Natural killer cell (primary cell): ENCODE results near the gene CH25H. TPM values are rescaled to one million over a fixed set of nuclear protein-coding genes. Genes with fewer than 3 reads are reported as not detected.

ENCODE experiments used
- ATAC-seq, 3 donors: fragments of 150-1000 bp in 2 of 3; fragments of 200-7000 bp in 1 of 3; cut with Tn5 transposase; 1 replicate in 1 of 3; 2 replicates in 2 of 3; pipeline ENCODE4 v1.10.0; 2021; ENCODE audit warnings: mild to moderate bottlenecking in 2 of 3, moderate library complexity in 2 of 3
- DNase-seq, 2 donors: peaks; one replicate each; pipeline versions ENCODE4 v3.0.0 to v3.0.0-alpha.2; 2013 to 2021; ENCODE audit warnings: mixed read lengths in 1 of 2
- H3K27ac ChIP-seq: one replicate; pipeline ENCODE4 v1.5.1; 2013; ENCODE audit warnings: mild to moderate bottlenecking, low read length
- H3K27me3 ChIP-seq: one replicate; pipeline ENCODE4 v1.6.1; 2013; ENCODE audit warnings: low read length; ENCODE audit not compliant: control insufficient read depth, insufficient read depth
- H3K36me3 ChIP-seq: one replicate; pipeline ENCODE4 v1.6.1; 2013; ENCODE audit warnings: low read length; ENCODE audit not compliant: control insufficient read depth, insufficient read depth
- H3K4me1 ChIP-seq: one replicate; pipeline ENCODE4 v1.6.1; 2013; ENCODE audit warnings: low read length; ENCODE audit not compliant: control insufficient read depth, insufficient read depth
- H3K4me3 ChIP-seq: one replicate; pipeline ENCODE4 v1.5.1; 2013; ENCODE audit warnings: low read length
- H3K9me3 ChIP-seq: one replicate; pipeline ENCODE4 v1.6.1; 2013; ENCODE audit warnings: low read length; ENCODE audit not compliant: control insufficient read depth, insufficient read depth
- H3K27ac Mint-ChIP-seq, 2 donors: one replicate each; pipeline ENCODE4 v1.8.0; 2022; ENCODE audit warnings: mild to moderate bottlenecking in 2 of 2, mixed read lengths in 2 of 2, moderate library complexity in 1 of 2
- H3K27me3 Mint-ChIP-seq, 2 donors: one replicate each; pipeline ENCODE4 v1.8.0; 2022; ENCODE audit warnings: low read depth in 2 of 2, mixed read lengths in 2 of 2
- H3K36me3 Mint-ChIP-seq: one replicate; pipeline ENCODE4 v1.8.0; 2022; ENCODE audit warnings: mixed read lengths
- H3K4me1 Mint-ChIP-seq, 2 donors: one replicate each; pipeline ENCODE4 v1.8.0; 2022; ENCODE audit warnings: mixed read lengths in 2 of 2
- H3K4me3 Mint-ChIP-seq: one replicate; pipeline ENCODE4 v1.8.0; 2022; ENCODE audit warnings: mild to moderate bottlenecking, moderate library complexity, mixed read lengths
- H3K9me3 Mint-ChIP-seq, 2 donors: one replicate each; pipeline ENCODE4 v1.8.0; 2022; ENCODE audit warnings: mixed read lengths in 2 of 2
- WGBS: methylation state at CpG from one replicate; pipeline ENCODE4 v1.1.7; 2013; ENCODE audit warnings: missing lambda C conversion rate; ENCODE audit not compliant: insufficient coverage; 5-methylcytosine and 5-hydroxymethylcytosine counted together
- intact Hi-C: fragments of 100-400 bp; cut with micrococcal nuclease; formaldehyde crosslinking; loops from one replicate; pipeline ENCODE4 v1.14.2; 2022
- total RNA-seq, 4 donors: library from RNA; stranded (reverse); fragments of 120-200 nt in 1 of 4; gene quantifications; one replicate each; pipeline versions ENCODE4 v1.2.3 to v1.2.4, GENCODE V29; 2013 to 2022
- TF ChIP-seq, protein P1 (sequence below): fragments of 200-600 bp; IDR thresholded peaks from one replicate; pipeline ENCODE4 v1.8.0; 2022; ENCODE audit warnings: antibody characterized with exemption

The CH25H gene
- total RNA-seq, 3 donors from 2014 or later (not counting 1 experiment from before 2014, with no cell fraction given) = 0.20 TPM; not detected in 2

DNA sequence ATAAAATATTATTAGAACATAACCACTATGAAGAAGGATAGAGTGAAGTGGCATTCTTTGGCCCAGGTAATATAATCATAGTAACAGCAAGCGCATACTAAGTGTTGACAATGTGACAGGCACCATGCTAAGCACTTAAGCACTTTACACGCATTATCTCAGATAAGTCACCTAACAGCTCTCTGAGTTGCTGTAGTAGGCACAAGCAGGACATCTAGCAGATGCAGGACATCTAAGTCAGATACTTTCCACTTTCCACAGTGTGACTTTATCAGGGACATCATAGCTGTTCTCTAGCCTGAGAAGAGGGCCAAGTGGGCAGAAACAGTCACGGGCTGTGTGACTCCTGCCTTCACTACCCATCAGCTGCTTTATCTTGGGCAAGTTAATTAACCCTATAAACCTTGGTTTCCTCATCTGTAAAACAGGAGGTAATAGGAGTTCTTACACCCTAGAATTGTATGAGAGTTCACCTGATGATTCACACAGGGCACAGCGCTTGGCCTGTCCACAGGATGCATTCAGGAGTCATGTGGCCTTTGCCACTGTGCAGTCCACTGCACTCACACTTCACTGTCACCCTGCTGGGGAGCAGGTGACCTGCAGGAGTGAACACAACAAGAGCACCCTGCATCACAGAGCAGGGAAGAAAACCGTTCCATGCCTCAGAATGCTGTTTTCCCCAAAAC is 32.0 kb upstream of the CH25H start:
- H3K27me3 Mint-ChIP-seq = no peaks in the 10 kb centered on the region
- ATAC-seq (no peak), DNase-seq (no peak)
- peaks cover 6% of the 10 kb centered on the region for H3K4me1 ChIP-seq
- no peaks in the 10 kb centered on the region for H3K9me3 ChIP-seq
- H3K9me3 Mint-ChIP-seq = no peaks in the 10 kb centered on the region
- no peak overlapping the region for H3K27ac ChIP-seq
- H3K27me3 ChIP-seq = no peaks in the 10 kb centered on the region
- peaks cover 11% of the 10 kb centered on the region for H3K36me3 ChIP-seq
- no peak overlapping the region for H3K4me3 ChIP-seq
- TF ChIP-seq, protein P1, sequence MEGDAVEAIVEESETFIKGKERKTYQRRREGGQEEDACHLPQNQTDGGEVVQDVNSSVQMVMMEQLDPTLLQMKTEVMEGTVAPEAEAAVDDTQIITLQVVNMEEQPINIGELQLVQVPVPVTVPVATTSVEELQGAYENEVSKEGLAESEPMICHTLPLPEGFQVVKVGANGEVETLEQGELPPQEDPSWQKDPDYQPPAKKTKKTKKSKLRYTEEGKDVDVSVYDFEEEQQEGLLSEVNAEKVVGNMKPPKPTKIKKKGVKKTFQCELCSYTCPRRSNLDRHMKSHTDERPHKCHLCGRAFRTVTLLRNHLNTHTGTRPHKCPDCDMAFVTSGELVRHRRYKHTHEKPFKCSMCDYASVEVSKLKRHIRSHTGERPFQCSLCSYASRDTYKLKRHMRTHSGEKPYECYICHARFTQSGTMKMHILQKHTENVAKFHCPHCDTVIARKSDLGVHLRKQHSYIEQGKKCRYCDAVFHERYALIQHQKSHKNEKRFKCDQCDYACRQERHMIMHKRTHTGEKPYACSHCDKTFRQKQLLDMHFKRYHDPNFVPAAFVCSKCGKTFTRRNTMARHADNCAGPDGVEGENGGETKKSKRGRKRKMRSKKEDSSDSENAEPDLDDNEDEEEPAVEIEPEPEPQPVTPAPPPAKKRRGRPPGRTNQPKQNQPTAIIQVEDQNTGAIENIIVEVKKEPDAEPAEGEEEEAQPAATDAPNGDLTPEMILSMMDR = no peak
- WGBS = over 99% methylated on average over 5 of the region's 5 CpGs
- intact Hi-C loops = no loop called here
- H3K27ac Mint-ChIP-seq = no peak overlapping the region
- peaks cover 7 to 18% of the 10 kb centered on the region in 2 donors for H3K4me1 Mint-ChIP-seq
- peaks cover 6% of the 10 kb centered on the region for H3K36me3 Mint-ChIP-seq
- no peak overlapping the region for H3K4me3 Mint-ChIP-seq

DNA sequence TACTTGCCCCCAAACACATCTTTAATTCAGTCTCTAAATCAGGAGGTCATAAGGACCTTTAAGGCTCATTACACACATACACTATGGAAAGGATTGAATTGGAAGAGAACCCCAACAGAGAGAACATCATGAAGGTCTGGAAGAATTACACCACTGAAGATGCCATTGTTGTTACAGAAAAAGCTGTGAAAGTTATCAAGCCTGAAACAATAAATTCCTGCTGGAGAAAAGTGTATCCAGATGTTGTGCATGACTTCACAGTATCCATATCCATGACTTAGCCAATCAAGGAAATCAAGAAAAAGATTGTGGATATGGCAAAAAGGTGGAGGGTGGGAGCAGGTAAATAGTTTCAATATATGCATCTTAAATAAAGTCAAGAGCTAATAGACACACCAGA is 30.7 kb upstream of the CH25H start:
- Histone ChIP-seq H3K9me3 (no peaks in the 10 kb centered on the region), H3K27ac (no peak overlapping the region), H3K4me1 (peaks cover 4% of the 10 kb centered on the region), H3K36me3 (peaks cover 16% of the 10 kb centered on the region), H3K4me3 (no peak overlapping the region), H3K27me3 (no peaks in the 10 kb centered on the region)
- intact Hi-C loops = no loop called here
- ATAC-seq = no peak
- Mint-ChIP-seq H3K27ac (no peak overlapping the region), H3K27me3 (no peaks in the 10 kb centered on the region), H3K9me3 (no peaks in the 10 kb centered on the region), H3K4me1 (peaks cover 3 to 14% of the 10 kb centered on the region in 2 donors), H3K4me3 (no peak overlapping the region), H3K36me3 (peaks cover 6% of the 10 kb centered on the region)
- TF ChIP-seq, protein P1 = no peak
- no peak for DNase-seq

DNA sequence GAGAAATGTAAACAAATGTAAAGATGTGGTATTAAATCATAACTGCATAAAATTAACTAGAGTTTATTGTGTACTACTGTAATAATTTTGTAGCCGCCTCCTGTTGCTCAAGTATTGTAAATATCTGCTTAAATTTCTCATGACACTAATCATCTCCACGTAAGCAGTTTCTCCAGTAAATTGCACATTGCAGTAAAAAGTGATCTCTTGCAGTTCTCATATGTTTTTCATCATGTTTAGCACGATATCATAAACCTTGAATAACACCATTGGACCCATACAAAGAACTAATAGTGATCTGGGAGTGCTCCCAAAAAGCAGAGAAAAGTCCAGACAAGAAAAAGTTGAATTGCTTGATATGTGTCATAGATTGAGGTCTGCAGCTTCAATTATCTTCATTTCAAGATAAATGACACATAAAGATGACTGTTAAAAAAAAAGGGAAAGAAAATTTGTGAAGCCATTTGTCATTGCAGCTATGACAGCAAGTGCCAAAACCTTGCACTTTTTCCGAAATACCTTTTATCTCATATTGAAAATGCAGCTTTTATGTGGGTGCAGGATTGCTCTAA is 29.2 kb upstream of the CH25H start:
- WGBS = 100% methylated on average over 3 of the region's 4 CpGs
- intact Hi-C loops = no loop called here

More for the DNA sequence above, 29.2 kb upstream of the CH25H start:
- no peaks in the 10 kb centered on the region for H3K9me3 Mint-ChIP-seq
- H3K4me1 ChIP-seq = peaks cover 2% of the 10 kb centered on the region
- peaks cover 19% of the 10 kb centered on the region for H3K36me3 ChIP-seq
- no peak overlapping the region for H3K27ac ChIP-seq
- H3K4me3 ChIP-seq = no peak overlapping the region
- H3K4me1 Mint-ChIP-seq = peaks cover 0 to 5% of the 10 kb centered on the region in 2 donors
- H3K27me3 Mint-ChIP-seq = no peaks in the 10 kb centered on the region
- DNase-seq (no peak), ATAC-seq (no peak)
- no peaks in the 10 kb centered on the region for H3K9me3 ChIP-seq
- H3K36me3 Mint-ChIP-seq = peaks cover 6% of the 10 kb centered on the region
- no peak overlapping the region for H3K4me3 Mint-ChIP-seq
- no peak overlapping the region for H3K27ac Mint-ChIP-seq
- TF ChIP-seq, protein P1 = no peak
- no peaks in the 10 kb centered on the region for H3K27me3 ChIP-seq
